ENCODE data around the gene RPS6KA4.

- TF ChIP-seq POLR2AphosphoS5 (IDR thresholded peaks at IDR 0.05; ENCODE audit: insufficient read depth in 1 of 2, low read depth in 1 of 2) (no peak), POLR2A (IDR thresholded peaks at IDR 0.05) (no peak)
These were observed 28.1 kb upstream of the RPS6KA4 start for GRCh38 chr11:64330888-64331287.

All from vagina (tissue), 2 donors.